Neural progenitor cell (in vitro differentiated cells): ENCODE data around the gene SALL1. TPM values are rescaled to one million over a fixed set of nuclear protein-coding genes. Genes with fewer than 3 reads are reported as not detected.

Source experiments
- DNase-seq: peaks from one replicate; pipeline ENCODE4 v3.0.0-alpha.2; 2016; ENCODE audit warnings: low spot score
- H2AFZ ChIP-seq: fragments of 200-600 bp; sonication (generic); replicated peaks from 2 replicates; pipeline ENCODE4 v1.6.1; 2016; ENCODE audit warnings: antibody characterized with exemption
- H3F3A ChIP-seq: fragments of 200-600 bp; sonication (generic); 2 replicates; pipeline ENCODE4 v1.6.1; 2016; ENCODE audit warnings: antibody characterized with exemption, low read depth
- H3K27ac ChIP-seq: fragments of 200-600 bp; sonication (generic); 2 replicates; pipeline ENCODE4 v1.5.1; 2016; ENCODE audit warnings: mild to moderate bottlenecking
- H3K27me3 ChIP-seq: fragments of 200-600 bp; sonication (generic); 2 replicates; pipeline ENCODE4 v1.6.1; 2016; ENCODE audit warnings: mild to moderate bottlenecking, moderate library complexity
- H3K36me3 ChIP-seq: fragments of 200-600 bp; sonication (generic); 2 replicates; pipeline ENCODE4 v1.5.1; 2016
- H3K4me1 ChIP-seq: fragments of 200-600 bp; sonication (generic); 2 replicates; pipeline ENCODE4 v1.6.1; 2016; ENCODE audit warnings: mixed run types
- H3K4me2 ChIP-seq: fragments of 200-600 bp; sonication (generic); 2 replicates; pipeline ENCODE4 v1.6.1; 2016
- H3K4me3 ChIP-seq: fragments of 200-600 bp; sonication (generic); 2 replicates; pipeline ENCODE4 v1.5.1; 2016
- H3K79me2 ChIP-seq: fragments of 200-600 bp; sonication (generic); 2 replicates; pipeline ENCODE4 v1.6.1; 2016; ENCODE audit warnings: low read depth
- H3K9ac ChIP-seq: fragments of 200-600 bp; sonication (generic); 2 replicates; pipeline ENCODE4 v1.6.1; 2016
- H3K9me3 ChIP-seq: fragments of 200-600 bp; sonication (generic); 2 replicates; pipeline ENCODE4 v1.5.1; 2016; ENCODE audit warnings: low read depth
- H4K20me1 ChIP-seq: fragments of 200-600 bp; sonication (generic); 2 replicates; pipeline ENCODE4 v1.6.1; 2016; ENCODE audit warnings: low read depth
- H3K27ac Mint-ChIP-seq: 3 replicates; pipeline ENCODE4 v1.8.0; 2021; ENCODE audit warnings: mixed read lengths
- H3K27me3 Mint-ChIP-seq: 2 replicates; pipeline ENCODE4 v1.8.0; 2022; ENCODE audit warnings: low read depth, mild to moderate bottlenecking, inconsistent platforms, moderate library complexity, mixed read lengths; ENCODE audit not compliant: insufficient read depth
- H3K36me3 Mint-ChIP-seq: 3 replicates; pipeline ENCODE4 v1.8.0; 2021; ENCODE audit warnings: mixed read lengths
- H3K4me1 Mint-ChIP-seq: 3 replicates; pipeline ENCODE4 v1.8.0; 2021; ENCODE audit warnings: mixed read lengths
- H3K4me3 Mint-ChIP-seq: 3 replicates; pipeline ENCODE4 v1.8.0; 2021; ENCODE audit warnings: mild to moderate bottlenecking, moderate library complexity, mixed read lengths
- H3K9me3 Mint-ChIP-seq: 3 replicates; pipeline ENCODE4 v1.8.0; 2020; ENCODE audit warnings: mixed read lengths
- CTCF ChIP-seq: fragments of 200-600 bp; sonication (generic); IDR thresholded peaks from 2 replicates; pipeline ENCODE4 v1.5.1; 2017; ENCODE audit warnings: antibody characterized with exemption, mild to moderate bottlenecking
- EZH2 ChIP-seq: fragments of 200-600 bp; sonication (generic); IDR thresholded peaks from 2 replicates; pipeline ENCODE4 v1.6.1; 2017; ENCODE audit warnings: antibody characterized with exemption, mild to moderate bottlenecking, moderate library complexity
- EZH2phosphoT487 ChIP-seq: fragments of 200-600 bp; sonication (generic); IDR thresholded peaks from 2 replicates; pipeline ENCODE4 v1.6.1; 2017; ENCODE audit warnings: antibody characterized with exemption
- total RNA-seq: library from RNA; depleted of rRNA; stranded (reverse); fragments of >200 nt; gene quantifications from 2 replicates; pipeline ENCODE4 v1.2.3, GENCODE V29; 2015; ENCODE audit warnings: low replicate concordance

The SALL1 gene
- total RNA-seq, 1 donor from 2014 or later, result 50.3 TPM

- Mint-ChIP-seq H3K27ac (no peak overlapping the region), H3K4me3 (peak overlapping the region; percentile 8), H3K4me1 (peaks cover 43% of the 10 kb centered on the region), H3K36me3 (no peaks in the 10 kb centered on the region), H3K9me3 (no peaks in the 10 kb centered on the region), H3K27me3 (peaks cover 5% of the 10 kb centered on the region)
- no peak overlapping the region for H3K4me3 ChIP-seq
- no peaks in the 10 kb centered on the region for H4K20me1 ChIP-seq
- TF ChIP-seq EZH2phosphoT487 (no peak), EZH2 (no peak), CTCF (no peak)
- H3K36me3 ChIP-seq, result no peaks in the 10 kb centered on the region
- DNase-seq, result no peak
- H3K9me3 ChIP-seq, result no peaks in the 10 kb centered on the region
- H3K4me2 ChIP-seq, result peak overlapping the region; percentile 28
- peaks cover 46% of the 10 kb centered on the region for H3K4me1 ChIP-seq
- H3K27me3 ChIP-seq, result no peaks in the 10 kb centered on the region
- no peak overlapping the region for H2AFZ ChIP-seq
- no peak overlapping the region for H3K9ac ChIP-seq
- no peaks in the 10 kb centered on the region for H3K79me2 ChIP-seq
- no peak overlapping the region for H3K27ac ChIP-seq
- peaks cover 8% of the 10 kb centered on the region for H3F3A ChIP-seq
Observed at GRCh38 chr16:51180719-51181502, 29.8 kb upstream of the SALL1 start.

- H3K4me3 Mint-ChIP-seq, result no peak overlapping the region
- H3K79me2 ChIP-seq, result no peaks in the 10 kb centered on the region
- peaks cover 7% of the 10 kb centered on the region for H3K4me1 Mint-ChIP-seq
- H3K4me1 ChIP-seq, result peaks cover 11% of the 10 kb centered on the region
- H3F3A ChIP-seq, result no peaks in the 10 kb centered on the region
- no peak for TF ChIP-seq CTCF
- TF ChIP-seq EZH2phosphoT487, result no peak
- H3K9ac ChIP-seq, result no peak overlapping the region
- no peak overlapping the region for H3K27ac ChIP-seq
- no peak for DNase-seq
- no peaks in the 10 kb centered on the region for H3K36me3 Mint-ChIP-seq
- no peaks in the 10 kb centered on the region for H3K27me3 ChIP-seq
- no peaks in the 10 kb centered on the region for H3K9me3 ChIP-seq
- H3K27me3 Mint-ChIP-seq, result peaks cover 5% of the 10 kb centered on the region
- no peak overlapping the region for H3K4me3 ChIP-seq
- peaks cover 5% of the 10 kb centered on the region for H3K9me3 Mint-ChIP-seq
- H3K36me3 ChIP-seq, result no peaks in the 10 kb centered on the region
- no peak overlapping the region for H2AFZ ChIP-seq
- no peak overlapping the region for H3K27ac Mint-ChIP-seq
- H3K4me2 ChIP-seq, result no peak overlapping the region
- no peaks in the 10 kb centered on the region for H4K20me1 ChIP-seq
Observed at GRCh38 chr16:51175081-51175480, 24.0 kb upstream of the SALL1 start.

- no peaks in the 10 kb centered on the region for H3K79me2 ChIP-seq
- H3F3A ChIP-seq, result no peaks in the 10 kb centered on the region
- H3K4me2 ChIP-seq, result no peak overlapping the region
- Mint-ChIP-seq H3K27ac (no peak overlapping the region), H3K9me3 (peaks cover 7% of the 10 kb centered on the region), H3K4me1 (no peaks in the 10 kb centered on the region), H3K4me3 (no peak overlapping the region), H3K36me3 (no peaks in the 10 kb centered on the region), H3K27me3 (peaks cover 5% of the 10 kb centered on the region)
- no peaks in the 10 kb centered on the region for H3K27me3 ChIP-seq
- H3K36me3 ChIP-seq, result no peaks in the 10 kb centered on the region
- no peak overlapping the region for H3K4me3 ChIP-seq
- H3K9me3 ChIP-seq, result no peaks in the 10 kb centered on the region
- no peak for TF ChIP-seq EZH2phosphoT487
- no peak for TF ChIP-seq EZH2
- no peak for TF ChIP-seq CTCF
- DNase-seq, result no peak
- H3K27ac ChIP-seq, result no peak overlapping the region
- no peaks in the 10 kb centered on the region for H3K4me1 ChIP-seq
- H3K9ac ChIP-seq, result no peak overlapping the region
- no peak overlapping the region for H2AFZ ChIP-seq
- no peaks in the 10 kb centered on the region for H4K20me1 ChIP-seq
Observed at GRCh38 chr16:51172368-51172767, 21.3 kb upstream of the SALL1 start.
